ENCODE measurements around the gene KRTAP10-5.

KRTAP10-5 gene

DNA sequence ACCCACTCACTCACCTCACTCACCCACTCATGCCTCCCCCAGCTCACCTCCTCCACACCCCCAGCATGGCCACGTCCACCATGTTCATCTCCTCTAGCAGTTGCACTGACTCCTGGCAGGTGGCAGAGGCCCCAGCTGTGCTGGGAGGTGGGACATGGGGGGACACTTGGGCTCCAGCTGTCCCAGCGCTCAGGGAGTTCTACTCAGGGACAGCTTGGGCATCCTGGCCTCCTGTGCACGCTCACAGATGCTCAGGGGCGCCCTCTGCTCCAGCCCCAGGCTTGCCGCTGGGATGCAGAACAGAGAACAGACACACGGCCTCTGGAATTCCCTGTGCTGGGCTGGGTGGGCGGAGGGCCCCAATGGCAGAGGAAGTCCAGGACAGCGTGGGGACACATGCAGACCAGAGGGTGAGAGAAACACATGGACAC is 36.7 kb upstream of the KRTAP10-5 start:
- Histone ChIP-seq H3K27me3 (ENCODE audit: insufficient read depth, low read length) (no peaks in the 10 kb centered on the region), H3K36me3 (ENCODE audit: insufficient read depth, low read length) (no peaks in the 10 kb centered on the region), H3K27ac (ENCODE audit: low read depth, low read length) (no peak overlapping the region), H3K4me1 (ENCODE audit: insufficient read depth, low read length) (no peaks in the 10 kb centered on the region), H3K9me3 (ENCODE audit: insufficient read depth, low read depth, low read length) (peaks cover 27% of the 10 kb centered on the region; the same call in 1 of the 2 replicates), H3K9ac (ENCODE audit: low read depth, low read length) (no peak overlapping the region), H3K4me3 (ENCODE audit: low read length) (no peak overlapping the region)
- WGBS = 72% methylated on average over 8 of the region's 8 CpGs

GRCh38 chr21:44616591-44616926 is 36.2 kb upstream of the KRTAP10-5 start:
- H3K4me1 ChIP-seq (ENCODE audit: insufficient read depth, low read length) = no peaks in the 10 kb centered on the region
- no peak overlapping the region for H3K9ac ChIP-seq (ENCODE audit: low read depth, low read length)
- H3K9me3 ChIP-seq (ENCODE audit: insufficient read depth, low read depth, low read length) = peaks cover 30% of the 10 kb centered on the region
- 88% methylated on average over 16 of the region's 16 CpGs for WGBS
- H3K27me3 ChIP-seq (ENCODE audit: insufficient read depth, low read length) = no peaks in the 10 kb centered on the region
- no peaks in the 10 kb centered on the region for H3K36me3 ChIP-seq (ENCODE audit: insufficient read depth, low read length)
- no peak overlapping the region for H3K27ac ChIP-seq (ENCODE audit: low read depth, low read length)
- no peak overlapping the region for H3K4me3 ChIP-seq (ENCODE audit: low read length)

GRCh38 chr21:44615911-44616590 is 35.6 kb upstream of the KRTAP10-5 start:
- Histone ChIP-seq H3K36me3 (ENCODE audit: insufficient read depth, low read length) (no peaks in the 10 kb centered on the region), H3K9me3 (ENCODE audit: insufficient read depth, low read depth, low read length) (peaks cover 30% of the 10 kb centered on the region), H3K4me3 (ENCODE audit: low read length) (no peak overlapping the region), H3K27ac (ENCODE audit: low read depth, low read length) (no peak overlapping the region), H3K4me1 (ENCODE audit: insufficient read depth, low read length) (no peaks in the 10 kb centered on the region), H3K27me3 (ENCODE audit: insufficient read depth, low read length) (no peaks in the 10 kb centered on the region), H3K9ac (ENCODE audit: low read depth, low read length) (no peak overlapping the region)
- 89% methylated on average over 17 of the region's 17 CpGs for WGBS

- Histone ChIP-seq H3K4me3 (ENCODE audit: low read length) (no peak overlapping the region), H3K27ac (ENCODE audit: low read depth, low read length) (no peak overlapping the region)
- WGBS = 90% methylated on average over 7 of the region's 8 CpGs
These were observed 35.1 kb upstream of the KRTAP10-5 start for GRCh38 chr21:44615466-44615865.

GRCh38 chr21:44614961-44615391 is 34.6 kb upstream of the KRTAP10-5 start:
- H3K36me3 ChIP-seq (ENCODE audit: insufficient read depth, low read length) = no peaks in the 10 kb centered on the region
- no peaks in the 10 kb centered on the region for H3K27me3 ChIP-seq (ENCODE audit: insufficient read depth, low read length)
- peaks cover 20% of the 10 kb centered on the region for H3K9me3 ChIP-seq (ENCODE audit: insufficient read depth, low read depth, low read length)
- H3K9ac ChIP-seq (ENCODE audit: low read depth, low read length) = no peak overlapping the region
- 94% methylated on average over 28 of the region's 28 CpGs for WGBS
- no peak overlapping the region for H3K4me3 ChIP-seq (ENCODE audit: low read length)
- H3K4me1 ChIP-seq (ENCODE audit: insufficient read depth, low read length) = no peaks in the 10 kb centered on the region
- H3K27ac ChIP-seq (ENCODE audit: low read depth, low read length) = no peak overlapping the region

More at GRCh38 chr21:44615466-44615865, 35.1 kb upstream of the KRTAP10-5 start:
- peaks cover 25% of the 10 kb centered on the region for H3K9me3 ChIP-seq (ENCODE audit: insufficient read depth, low read depth, low read length)
- no peaks in the 10 kb centered on the region for H3K27me3 ChIP-seq (ENCODE audit: insufficient read depth, low read length)
- no peaks in the 10 kb centered on the region for H3K4me1 ChIP-seq (ENCODE audit: insufficient read depth, low read length)
- H3K9ac ChIP-seq (ENCODE audit: low read depth, low read length) = no peak overlapping the region
- no peaks in the 10 kb centered on the region for H3K36me3 ChIP-seq (ENCODE audit: insufficient read depth, low read length)

GRCh38 chr21:44614161-44614631 is 33.8 kb upstream of the KRTAP10-5 start:
- Histone ChIP-seq H3K4me1 (ENCODE audit: insufficient read depth, low read length) (no peaks in the 10 kb centered on the region), H3K27me3 (ENCODE audit: insufficient read depth, low read length) (no peaks in the 10 kb centered on the region), H3K4me3 (ENCODE audit: low read length) (no peak overlapping the region), H3K36me3 (ENCODE audit: insufficient read depth, low read length) (no peaks in the 10 kb centered on the region), H3K27ac (ENCODE audit: low read depth, low read length) (no peak overlapping the region), H3K9me3 (ENCODE audit: insufficient read depth, low read depth, low read length) (peaks cover 18% of the 10 kb centered on the region), H3K9ac (ENCODE audit: low read depth, low read length) (no peak overlapping the region)
- 92% methylated on average over 20 of the region's 20 CpGs for WGBS

DNA sequence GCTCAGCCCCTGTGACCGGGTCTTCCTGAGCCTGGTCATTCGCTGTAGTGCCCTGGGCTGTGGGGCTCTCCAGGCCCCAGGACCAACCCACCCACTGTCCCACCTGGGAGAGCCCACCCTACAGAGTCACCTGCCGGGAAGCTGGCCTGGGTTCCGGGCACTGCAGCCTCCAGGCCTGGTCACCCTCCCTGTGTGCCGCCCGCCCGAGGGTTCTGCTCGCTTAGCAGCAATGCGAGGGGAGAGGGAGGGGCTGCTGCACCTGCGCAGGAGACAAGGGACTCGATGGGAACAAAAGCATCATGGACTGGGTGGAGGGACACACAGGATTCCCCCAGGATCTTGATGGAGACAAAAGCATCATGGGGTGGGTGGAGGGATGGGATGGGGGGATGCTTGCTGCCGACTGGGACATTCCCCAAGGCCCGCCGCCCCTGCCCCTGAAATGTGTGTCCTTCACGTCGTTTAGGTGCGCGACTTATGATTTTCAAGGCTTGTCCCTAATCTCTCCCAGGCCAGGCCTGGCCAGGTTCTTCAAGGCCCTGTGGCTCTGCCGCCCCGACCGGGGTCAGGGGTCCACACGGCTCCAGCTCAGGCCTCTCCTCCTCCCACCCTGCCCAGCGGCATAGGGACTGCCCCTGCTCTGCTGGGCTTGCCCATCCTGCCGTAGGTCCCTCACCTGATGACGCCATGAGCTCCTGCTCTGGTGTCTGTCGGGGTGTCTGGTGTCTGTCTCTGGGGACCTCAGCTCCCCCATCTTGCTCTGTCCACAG is 33.2 kb upstream of the KRTAP10-5 start:
- H3K4me3 ChIP-seq (ENCODE audit: low read length) = no peak overlapping the region
- H3K9me3 ChIP-seq (ENCODE audit: insufficient read depth, low read depth, low read length) = peaks cover 14% of the 10 kb centered on the region
- WGBS = 94% methylated on average over 26 of the region's 26 CpGs
- no peaks in the 10 kb centered on the region for H3K36me3 ChIP-seq (ENCODE audit: insufficient read depth, low read length)
- no peaks in the 10 kb centered on the region for H3K27me3 ChIP-seq (ENCODE audit: insufficient read depth, low read length)
- no peak overlapping the region for H3K27ac ChIP-seq (ENCODE audit: low read depth, low read length)
- no peak overlapping the region for H3K9ac ChIP-seq (ENCODE audit: low read depth, low read length)
- H3K4me1 ChIP-seq (ENCODE audit: insufficient read depth, low read length) = no peaks in the 10 kb centered on the region

GRCh38 chr21:44612669-44613229 is 32.3 kb upstream of the KRTAP10-5 start:
- Histone ChIP-seq H3K27me3 (ENCODE audit: insufficient read depth, low read length) (no peaks in the 10 kb centered on the region), H3K4me3 (ENCODE audit: low read length) (no peak overlapping the region)

GRCh38 chr21:44612029-44612486 is 31.7 kb upstream of the KRTAP10-5 start, which contains the start of gene KRTAP10-8:
Gene KRTAP10-8, plus strand, starts transcription at chr21:44612079. Its CDS starts 22 bp downstream, at chr21:44612101.
- Histone ChIP-seq H3K9me3 (ENCODE audit: insufficient read depth, low read depth, low read length) (peaks cover 14% of the 10 kb centered on the region), H3K36me3 (ENCODE audit: insufficient read depth, low read length) (no peaks in the 10 kb centered on the region), H3K4me3 (ENCODE audit: low read length) (no peak within 1 kb of the TSS), H3K27me3 (ENCODE audit: insufficient read depth, low read length) (no peaks in the 10 kb centered on the region), H3K4me1 (ENCODE audit: insufficient read depth, low read length) (no peaks in the 10 kb centered on the region), H3K27ac (ENCODE audit: low read depth, low read length) (no peak within 1 kb of the TSS), H3K9ac (ENCODE audit: low read depth, low read length) (no peak within 1 kb of the TSS)
- WGBS = 90% methylated on average over 8 of the region's 8 CpGs

More at GRCh38 chr21:44612669-44613229, 32.3 kb upstream of the KRTAP10-5 start:
- 91% methylated on average over 13 of the region's 13 CpGs for WGBS
- no peaks in the 10 kb centered on the region for H3K36me3 ChIP-seq (ENCODE audit: insufficient read depth, low read length)
- no peaks in the 10 kb centered on the region for H3K4me1 ChIP-seq (ENCODE audit: insufficient read depth, low read length)
- no peak overlapping the region for H3K9ac ChIP-seq (ENCODE audit: low read depth, low read length)
- peaks cover 14% of the 10 kb centered on the region for H3K9me3 ChIP-seq (ENCODE audit: insufficient read depth, low read depth, low read length)
- H3K27ac ChIP-seq (ENCODE audit: low read depth, low read length) = no peak overlapping the region

- no peak overlapping the region for H3K9ac ChIP-seq (ENCODE audit: low read depth, low read length)
- 83% methylated on average over 4 of the region's 4 CpGs for WGBS
- no peak overlapping the region for H3K27ac ChIP-seq (ENCODE audit: low read depth, low read length)
- peaks cover 15% of the 10 kb centered on the region for H3K9me3 ChIP-seq (ENCODE audit: insufficient read depth, low read depth, low read length)
- no peaks in the 10 kb centered on the region for H3K27me3 ChIP-seq (ENCODE audit: insufficient read depth, low read length)
- no peak overlapping the region for H3K4me3 ChIP-seq (ENCODE audit: low read length)
- H3K36me3 ChIP-seq (ENCODE audit: insufficient read depth, low read length) = no peaks in the 10 kb centered on the region
- H3K4me1 ChIP-seq (ENCODE audit: insufficient read depth, low read length) = no peaks in the 10 kb centered on the region
These were observed 31.1 kb upstream of the KRTAP10-5 start for GRCh38 chr21:44611551-44611950.

Measured in HUES64 (cell line).